GM19452 (cell line): ENCODE data around the gene POLD2.
"Not testable (repeated sequence)": the region's sequence is repeated elsewhere in the genome, so short reads cannot be mapped to it uniquely, and the experiment has no call there.

Experiments
- ATAC-seq: cut with Tn5 transposase; IDR thresholded peaks from one replicate; pipeline ENCODE4 v1.9.1; 2021; ENCODE audit not compliant: unreplicated experiment

POLD2 gene

GRCh38 chr7:44123190-44124003 is at the start of gene POLD2:
Gene POLD2, minus strand, starts transcription at chr7:44123548. Its CDS starts 1,495 bp downstream, at chr7:44122053.
- peak; percentile 98 for ATAC-seq

GRCh38 chr7:44172803-44173424 is 49.6 kb upstream of the POLD2 start:
- ATAC-seq = no peak

GRCh38 chr7:44172352-44172751 is 49.0 kb upstream of the POLD2 start:
- ATAC-seq = no peak

GRCh38 chr7:44171901-44172300 is 48.6 kb upstream of the POLD2 start:
- ATAC-seq = not testable (repeated sequence)

GRCh38 chr7:44167920-44168319 is 44.6 kb upstream of the POLD2 start:
- no peak for ATAC-seq

GRCh38 chr7:44163591-44163990 is 40.2 kb upstream of the POLD2 start:
- no peak for ATAC-seq

- ATAC-seq = no peak
Measured at GRCh38 chr7:44162785-44163395, 39.5 kb upstream of the POLD2 start.

- no peak for ATAC-seq
Measured at GRCh38 chr7:44162179-44162578, 38.8 kb upstream of the POLD2 start.

GRCh38 chr7:44161371-44161770 is 38.0 kb upstream of the POLD2 start:
- ATAC-seq = no peak

GRCh38 chr7:44159824-44160630 is 36.7 kb upstream of the POLD2 start:
- ATAC-seq = no peak

GRCh38 chr7:44158873-44159631 is 35.7 kb upstream of the POLD2 start:
- ATAC-seq = no peak

- no peak for ATAC-seq
Measured at GRCh38 chr7:44158096-44158872, 34.9 kb upstream of the POLD2 start.

- no peak for ATAC-seq
Measured at GRCh38 chr7:44157116-44158080, 34.0 kb upstream of the POLD2 start.

- ATAC-seq = no peak
Measured at GRCh38 chr7:44156453-44157010, 33.2 kb upstream of the POLD2 start.

GRCh38 chr7:44155191-44156185 is 32.1 kb upstream of the POLD2 start:
- no peak for ATAC-seq

- ATAC-seq = no peak
Measured at GRCh38 chr7:44154703-44155102, 31.4 kb upstream of the POLD2 start.

- no peak for ATAC-seq
Measured at GRCh38 chr7:44153948-44154335, 30.6 kb upstream of the POLD2 start.
